Retina (tissue), 1 donor: ENCODE results near the gene CPN2.

ENCODE experiments used
- DNase-seq: peaks from one replicate; pipeline ENCODE4 v3.0.0-alpha.2; 2016

Gene CPN2

GRCh38 chr3:194351952-194352536 lies 916 bp upstream of the CPN2 start:
- DNase-seq: no peak

- DNase-seq: no peak
Observed at GRCh38 chr3:194350726-194351071, 429 bp downstream of the CPN2 start.

- no peak for DNase-seq
Observed at GRCh38 chr3:194348354-194348753, 2.8 kb downstream of the CPN2 start.

GRCh38 chr3:194346621-194347020 lies 4.5 kb downstream of the CPN2 start:
- no peak for DNase-seq

GRCh38 chr3:194346035-194346434 lies 5.1 kb downstream of the CPN2 start:
- DNase-seq: no peak

GRCh38 chr3:194344012-194344411 lies 7.1 kb downstream of the CPN2 start:
- DNase-seq: peak; percentile 82

- no peak for DNase-seq
Observed at GRCh38 chr3:194343561-194343893, 7.6 kb downstream of the CPN2 start.

- DNase-seq: no peak
Observed at GRCh38 chr3:194342861-194343560, 8.1 kb downstream of the CPN2 start.

GRCh38 chr3:194340757-194341400 lies 10.2 kb downstream of the CPN2 start:
- no peak for DNase-seq

GRCh38 chr3:194339840-194340239 lies 11.3 kb downstream of the CPN2 start:
- DNase-seq: no peak

GRCh38 chr3:194339356-194339755 lies 11.8 kb downstream of the CPN2 start:
- no peak for DNase-seq

GRCh38 chr3:194337965-194338753 lies 13.0 kb downstream of the CPN2 start:
- DNase-seq: no peak

- DNase-seq: no peak
Observed at GRCh38 chr3:194336601-194337355, 14.3 kb downstream of the CPN2 start.

- DNase-seq: no peak
Observed at GRCh38 chr3:194333981-194334320, 17.2 kb downstream of the CPN2 start.

GRCh38 chr3:194333212-194333980 lies 17.7 kb downstream of the CPN2 start:
- peak; percentile 97 for DNase-seq

GRCh38 chr3:194332858-194333211 lies 18.3 kb downstream of the CPN2 start:
- no peak for DNase-seq

- no peak for DNase-seq
Observed at GRCh38 chr3:194330579-194330978, 20.5 kb downstream of the CPN2 start.

GRCh38 chr3:194330160-194330559 lies 21.0 kb downstream of the CPN2 start:
- DNase-seq: no peak

GRCh38 chr3:194329583-194329965 lies 21.6 kb downstream of the CPN2 start:
- no peak for DNase-seq

GRCh38 chr3:194328942-194329582 lies 22.1 kb downstream of the CPN2 start:
- no peak for DNase-seq

GRCh38 chr3:194328053-194328657 lies 23.0 kb downstream of the CPN2 start:
- DNase-seq: peak; percentile 75
